Measurements from ENCODE around the gene PRKN.

DNA sequence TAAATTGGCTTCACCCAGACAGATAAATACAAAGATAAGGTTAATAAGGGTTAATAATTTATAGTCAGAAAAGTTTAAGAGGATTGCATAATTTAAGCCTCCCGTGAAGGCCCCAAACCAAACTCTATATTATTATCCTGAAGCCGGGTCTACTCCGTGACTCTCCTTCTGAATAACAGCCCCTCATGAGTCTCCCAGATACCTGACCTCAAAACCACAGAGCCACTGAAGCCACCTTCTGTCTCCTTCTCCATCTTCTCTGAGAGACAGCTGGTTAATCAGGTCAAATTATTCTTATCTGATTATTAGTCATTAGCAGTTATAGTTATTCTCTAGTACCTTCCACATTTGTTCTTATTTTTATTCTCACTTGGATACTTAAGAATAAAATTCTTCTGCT, 884.5 kb downstream of the PRKN start:
- no peak for TF ChIP-seq EZH2 (IDR thresholded peaks at IDR 0.05; ENCODE audit: borderline replicate concordance, low read length)
- TF ChIP-seq, protein P1, sequence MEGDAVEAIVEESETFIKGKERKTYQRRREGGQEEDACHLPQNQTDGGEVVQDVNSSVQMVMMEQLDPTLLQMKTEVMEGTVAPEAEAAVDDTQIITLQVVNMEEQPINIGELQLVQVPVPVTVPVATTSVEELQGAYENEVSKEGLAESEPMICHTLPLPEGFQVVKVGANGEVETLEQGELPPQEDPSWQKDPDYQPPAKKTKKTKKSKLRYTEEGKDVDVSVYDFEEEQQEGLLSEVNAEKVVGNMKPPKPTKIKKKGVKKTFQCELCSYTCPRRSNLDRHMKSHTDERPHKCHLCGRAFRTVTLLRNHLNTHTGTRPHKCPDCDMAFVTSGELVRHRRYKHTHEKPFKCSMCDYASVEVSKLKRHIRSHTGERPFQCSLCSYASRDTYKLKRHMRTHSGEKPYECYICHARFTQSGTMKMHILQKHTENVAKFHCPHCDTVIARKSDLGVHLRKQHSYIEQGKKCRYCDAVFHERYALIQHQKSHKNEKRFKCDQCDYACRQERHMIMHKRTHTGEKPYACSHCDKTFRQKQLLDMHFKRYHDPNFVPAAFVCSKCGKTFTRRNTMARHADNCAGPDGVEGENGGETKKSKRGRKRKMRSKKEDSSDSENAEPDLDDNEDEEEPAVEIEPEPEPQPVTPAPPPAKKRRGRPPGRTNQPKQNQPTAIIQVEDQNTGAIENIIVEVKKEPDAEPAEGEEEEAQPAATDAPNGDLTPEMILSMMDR (IDR thresholded peaks at IDR 0.05; ENCODE audit: low read length) = no peak

Data from OCI-LY1 (cell line).